8988T (cell line): ENCODE results near the gene CRYGD.

Experiments used
- DNase-seq: peaks from one replicate; pipeline ENCODE4 v3.0.0; 2011

Gene CRYGD

DNA sequence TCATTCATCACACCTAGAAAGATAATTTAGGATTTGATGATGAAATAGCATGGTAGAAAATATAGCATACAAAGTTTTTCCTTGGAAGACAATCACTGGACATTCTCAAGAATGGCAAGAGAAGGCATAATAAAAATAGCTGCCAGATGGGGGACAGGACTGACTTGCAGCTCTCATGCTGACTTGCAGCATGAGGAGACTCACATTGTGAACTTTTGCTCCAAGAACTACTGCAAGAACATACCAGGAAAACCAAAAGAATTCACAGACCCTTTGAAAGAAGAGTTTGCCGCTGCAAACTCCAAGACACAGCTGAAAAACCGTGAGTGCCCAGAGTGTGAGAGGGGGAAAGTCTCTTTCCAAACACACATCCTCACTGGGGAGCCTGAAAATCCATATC, 47.0 kb downstream of the CRYGD start:
- DNase-seq: no peak

DNA sequence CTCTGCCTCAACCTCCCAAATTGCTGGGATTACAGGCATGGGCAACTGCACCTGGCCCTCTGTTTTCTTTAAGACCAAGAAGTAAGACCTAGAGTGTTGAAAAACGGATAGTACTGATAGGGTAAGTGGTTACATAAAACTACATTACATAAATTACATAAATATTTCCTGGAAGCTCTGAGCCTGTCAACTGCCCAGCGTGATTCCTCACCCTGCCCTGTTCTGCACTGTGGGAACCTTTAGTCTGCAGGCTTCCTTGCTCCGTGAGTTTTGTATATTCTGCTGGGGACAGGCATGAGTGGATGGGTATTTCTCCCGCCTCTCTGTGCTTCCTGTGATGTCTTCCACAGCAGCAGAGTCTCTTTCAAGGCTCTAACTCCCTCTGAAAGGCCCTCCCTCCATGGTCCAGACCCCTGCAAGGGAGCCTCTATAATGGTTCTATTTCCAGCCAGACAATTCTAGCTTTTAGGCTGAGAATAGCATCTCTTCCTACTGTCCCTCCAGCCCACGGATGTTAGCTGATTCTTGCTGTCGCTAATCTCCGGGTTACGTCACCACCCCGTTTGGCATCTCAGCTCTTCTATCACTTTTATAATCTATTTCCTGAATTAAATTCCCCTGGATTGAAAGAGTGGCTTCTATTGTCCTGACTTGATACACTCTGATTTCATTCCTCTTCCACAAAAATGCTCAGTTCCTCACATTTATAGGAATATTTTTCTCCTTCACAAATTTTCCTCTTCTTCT, 49.5 kb downstream of the CRYGD start:
- DNase-seq: no peak

DNA sequence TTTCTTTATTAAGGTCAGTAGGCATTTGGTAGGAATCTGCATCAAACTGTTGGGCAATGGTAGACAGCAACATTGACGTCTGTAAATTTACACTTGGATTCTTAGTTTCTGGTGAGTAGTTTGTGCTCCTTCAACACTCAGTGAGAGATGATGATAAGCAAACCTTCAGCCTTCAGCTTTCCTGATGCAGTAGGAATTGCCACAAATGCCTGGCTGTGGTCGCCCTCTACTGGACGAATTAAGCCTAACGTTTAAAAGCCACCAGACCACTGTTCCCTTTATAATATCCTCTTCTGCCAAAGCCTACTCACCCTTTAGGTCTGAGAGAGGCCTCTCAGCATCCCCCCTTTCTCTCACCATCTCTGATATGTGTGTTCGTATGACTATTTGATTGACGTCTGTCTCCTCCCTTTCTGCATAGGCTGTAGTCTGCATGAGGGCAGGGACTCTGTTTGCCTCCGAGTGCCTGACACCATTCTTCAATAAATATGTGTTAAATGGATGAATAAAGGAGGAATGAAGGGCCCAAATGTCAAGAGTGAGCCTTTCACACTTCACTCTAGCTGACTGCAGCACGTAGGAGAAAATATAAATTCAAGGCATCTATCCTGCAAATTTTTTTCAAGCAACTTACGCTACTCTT, 52.0 kb downstream of the CRYGD start:
- peak; percentile 10 for DNase-seq
